Measurements from ENCODE around the gene NXPH1. TPM values are rescaled to one million over a fixed set of nuclear protein-coding genes. Genes with fewer than 3 reads are reported as not detected.

Gene NXPH1
- total RNA-seq, 4 donors from 2014 or later: not detected

DNA sequence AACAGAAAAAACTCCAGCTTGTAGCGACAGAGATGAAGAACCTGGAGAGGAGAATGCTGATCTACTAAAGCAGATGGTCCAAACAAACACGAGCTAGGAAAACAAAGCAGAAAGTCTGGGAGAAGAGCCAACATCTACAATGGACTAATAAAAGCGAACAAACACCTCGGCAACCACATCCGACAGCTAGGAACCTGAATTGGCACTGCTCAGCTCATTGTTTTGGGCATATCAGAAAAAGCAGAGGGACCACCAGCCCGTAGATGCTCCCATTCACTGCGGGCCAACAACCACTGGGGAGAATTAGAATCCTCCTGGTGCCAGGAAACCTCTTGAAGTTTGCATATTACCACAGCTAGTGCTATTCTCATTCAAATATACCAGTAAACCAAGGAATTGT is 204.7 kb downstream of the NXPH1 start:
- TF ChIP-seq POLR2A (IDR thresholded peaks at IDR 0.05): no peak
- TF ChIP-seq, protein P1, sequence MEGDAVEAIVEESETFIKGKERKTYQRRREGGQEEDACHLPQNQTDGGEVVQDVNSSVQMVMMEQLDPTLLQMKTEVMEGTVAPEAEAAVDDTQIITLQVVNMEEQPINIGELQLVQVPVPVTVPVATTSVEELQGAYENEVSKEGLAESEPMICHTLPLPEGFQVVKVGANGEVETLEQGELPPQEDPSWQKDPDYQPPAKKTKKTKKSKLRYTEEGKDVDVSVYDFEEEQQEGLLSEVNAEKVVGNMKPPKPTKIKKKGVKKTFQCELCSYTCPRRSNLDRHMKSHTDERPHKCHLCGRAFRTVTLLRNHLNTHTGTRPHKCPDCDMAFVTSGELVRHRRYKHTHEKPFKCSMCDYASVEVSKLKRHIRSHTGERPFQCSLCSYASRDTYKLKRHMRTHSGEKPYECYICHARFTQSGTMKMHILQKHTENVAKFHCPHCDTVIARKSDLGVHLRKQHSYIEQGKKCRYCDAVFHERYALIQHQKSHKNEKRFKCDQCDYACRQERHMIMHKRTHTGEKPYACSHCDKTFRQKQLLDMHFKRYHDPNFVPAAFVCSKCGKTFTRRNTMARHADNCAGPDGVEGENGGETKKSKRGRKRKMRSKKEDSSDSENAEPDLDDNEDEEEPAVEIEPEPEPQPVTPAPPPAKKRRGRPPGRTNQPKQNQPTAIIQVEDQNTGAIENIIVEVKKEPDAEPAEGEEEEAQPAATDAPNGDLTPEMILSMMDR (IDR thresholded peaks at IDR 0.05): no peak

DNA sequence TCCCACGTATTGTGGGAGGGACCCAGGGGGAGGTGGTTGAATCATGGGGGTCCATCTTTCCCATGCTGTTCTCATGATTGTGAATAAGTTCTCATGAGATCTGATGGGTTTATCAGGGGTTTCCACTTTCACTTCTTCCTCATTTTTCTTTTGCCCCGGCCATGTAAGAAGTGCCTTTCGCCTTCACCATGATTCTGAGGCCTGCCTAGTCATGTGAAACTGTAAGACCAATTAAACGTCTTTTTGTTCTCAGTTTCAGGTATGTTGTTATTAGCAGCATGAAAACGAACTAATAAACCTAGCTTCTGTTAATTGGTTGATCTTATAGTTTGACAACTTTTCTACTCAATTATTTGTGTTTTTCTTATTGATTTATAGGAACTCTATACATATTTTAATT is 206.3 kb downstream of the NXPH1 start:
- no peaks in the 10 kb centered on the region for H3K27me3 ChIP-seq

More for the DNA sequence above, 204.7 kb downstream of the NXPH1 start:
- H3K9me3 ChIP-seq: no peaks in the 10 kb centered on the region
- no peaks in the 10 kb centered on the region for H3K27me3 ChIP-seq
- H3K4me1 ChIP-seq: no peaks in the 10 kb centered on the region
- H3K36me3 ChIP-seq: no peaks in the 10 kb centered on the region
- no peak overlapping the region for H3K27ac ChIP-seq
- intact Hi-C loops (cut with DNase I): no loop called here
- H3K4me3 ChIP-seq: no peak overlapping the region
- no peak for DNase-seq
- WGBS, 2 donors: 17 to 18% methylated on average over 7 of the region's 7 CpGs

DNA sequence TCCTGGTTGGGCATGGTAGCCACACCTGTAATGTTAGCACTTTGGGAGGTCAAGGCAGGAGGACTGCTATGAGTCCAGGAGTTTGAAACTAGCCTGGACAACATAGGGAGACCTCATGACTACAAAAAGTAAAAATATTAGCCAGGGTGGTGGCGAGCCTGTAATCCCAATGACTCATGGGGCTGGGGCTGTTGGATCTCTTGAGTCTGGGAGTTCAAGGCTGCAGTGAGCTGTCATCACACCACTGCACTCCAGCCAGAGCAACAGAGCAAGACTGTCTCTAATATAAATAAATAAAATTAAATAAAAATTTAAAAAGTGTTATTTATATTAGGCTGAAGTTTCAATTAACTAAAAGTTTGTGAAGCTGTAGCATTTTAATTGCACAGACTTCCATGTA is 207.3 kb downstream of the NXPH1 start:
- no peak for DNase-seq
- Histone ChIP-seq H3K36me3 (no peaks in the 10 kb centered on the region), H3K4me3 (no peak overlapping the region), H3K27me3 (no peaks in the 10 kb centered on the region), H3K9me3 (no peaks in the 10 kb centered on the region), H3K4me1 (no peaks in the 10 kb centered on the region), H3K27ac (no peak overlapping the region)
- WGBS, 2 donors: 38 to 50% methylated on average over 1 of the region's 1 CpG
- TF ChIP-seq, protein P1 (IDR thresholded peaks at IDR 0.05): no peak
- TF ChIP-seq POLR2A (IDR thresholded peaks at IDR 0.05): no peak
- intact Hi-C loops (cut with DNase I): no loop called here

More for the DNA sequence above, 206.3 kb downstream of the NXPH1 start:
- no peak for TF ChIP-seq POLR2A (IDR thresholded peaks at IDR 0.05)
- TF ChIP-seq, protein P1 (IDR thresholded peaks at IDR 0.05): no peak
- WGBS, 2 donors: 62 to 70% methylated on average over 5 of the region's 5 CpGs
- Histone ChIP-seq H3K4me1 (no peaks in the 10 kb centered on the region), H3K9me3 (no peaks in the 10 kb centered on the region), H3K36me3 (no peaks in the 10 kb centered on the region), H3K4me3 (no peak overlapping the region), H3K27ac (no peak overlapping the region)
- intact Hi-C loops (cut with DNase I): no loop called here
- DNase-seq: no peak

DNA sequence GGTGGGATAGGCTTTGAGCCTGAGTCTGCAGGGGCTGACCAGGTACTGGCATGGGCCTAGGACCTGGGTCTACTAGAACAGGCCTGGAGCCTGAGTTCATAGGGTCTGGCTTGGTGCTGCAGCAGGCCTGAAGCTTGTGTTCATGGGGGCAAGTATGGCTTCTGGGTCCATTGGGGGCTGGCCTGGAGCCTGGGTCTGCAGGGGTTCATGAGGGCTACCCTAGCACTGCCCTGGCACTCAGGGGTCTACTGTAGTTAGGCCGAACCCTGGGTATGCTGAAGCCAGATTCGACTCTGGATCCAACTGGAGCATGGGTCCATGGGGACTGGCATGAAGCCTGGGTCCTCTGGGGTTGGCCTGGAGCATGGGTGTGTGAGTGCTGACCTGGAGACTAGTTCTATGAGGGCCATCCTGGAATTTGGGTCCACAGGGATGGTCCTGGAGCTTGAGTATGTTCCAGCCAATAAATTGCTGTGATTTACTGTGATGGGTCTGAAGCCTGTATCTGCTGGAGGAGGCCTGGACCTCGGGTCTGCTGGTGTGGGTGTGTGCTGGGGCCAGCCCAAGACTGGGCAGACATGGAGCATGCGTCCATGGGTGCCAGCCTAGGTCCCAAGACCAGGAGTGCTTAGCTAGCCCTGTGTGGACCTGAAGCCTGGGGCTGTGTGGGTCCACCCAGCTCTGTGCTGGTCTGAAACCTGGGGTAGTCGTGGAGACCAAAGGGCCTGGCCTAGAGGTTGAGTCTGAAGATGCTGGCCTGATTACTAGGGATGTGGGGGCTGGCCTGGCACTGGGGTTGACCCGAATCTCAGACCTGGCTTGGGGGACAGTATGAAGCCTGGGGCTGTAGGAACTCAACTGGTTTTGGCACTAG is 235.5 kb downstream of the NXPH1 start:
- DNase-seq: no peak

DNA sequence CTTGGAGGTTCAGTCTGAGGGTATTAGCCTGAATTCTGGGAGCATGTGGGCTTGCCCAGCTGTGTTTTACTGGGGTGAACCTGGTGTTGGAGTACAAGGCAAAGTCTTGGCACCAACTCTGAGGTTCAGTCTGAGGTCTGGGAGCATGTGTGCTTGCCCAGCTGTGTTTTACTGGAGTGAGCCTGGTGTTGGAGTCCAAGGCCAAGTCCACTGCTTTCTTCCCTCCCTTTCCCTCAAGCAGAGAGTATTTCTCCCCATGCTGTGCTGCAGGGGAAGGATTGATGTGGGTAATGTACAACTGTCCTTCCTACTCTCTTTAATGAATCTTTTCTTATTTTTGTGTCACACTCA is 236.1 kb downstream of the NXPH1 start:
- Histone ChIP-seq H3K4me1 (no peaks in the 10 kb centered on the region), H3K9me3 (peaks cover 0 to 7% (median 7%) of the 10 kb centered on the region in 3 donors), H3K27me3 (no peaks in the 10 kb centered on the region), H3K27ac (no peak overlapping the region), H3K4me3 (no peak overlapping the region), H3K36me3 (no peaks in the 10 kb centered on the region)
- TF ChIP-seq, protein P1 (IDR thresholded peaks at IDR 0.05): no peak
- TF ChIP-seq POLR2A (IDR thresholded peaks at IDR 0.05): no peak
- no peak for DNase-seq
- intact Hi-C loops (cut with DNase I): no loop called here

More for the DNA sequence above, 235.5 kb downstream of the NXPH1 start:
- H3K4me3 ChIP-seq: no peak overlapping the region
- intact Hi-C loops (cut with DNase I): no loop called here
- H3K4me1 ChIP-seq: no peaks in the 10 kb centered on the region
- H3K9me3 ChIP-seq: peaks cover 0 to 7% (median 7%) of the 10 kb centered on the region in 3 donors
- H3K36me3 ChIP-seq: no peaks in the 10 kb centered on the region
- WGBS, 2 donors: 28 to 100% methylated on average over 1 to 2 of the region's 6 CpGs
- no peak for TF ChIP-seq POLR2A (IDR thresholded peaks at IDR 0.05)
- TF ChIP-seq, protein P1 (IDR thresholded peaks at IDR 0.05): no peak
- no peak overlapping the region for H3K27ac ChIP-seq
- H3K27me3 ChIP-seq: no peaks in the 10 kb centered on the region
